Measurements from ENCODE around the gene LMO2. TPM values are rescaled to one million over a fixed set of nuclear protein-coding genes. Genes with fewer than 3 reads are reported as not detected.
A peak's percentile ranks its signal among the peaks of the same experiment; 100 is the strongest.

Gene LMO2
- total RNA-seq, 2 donors from 2014 or later, result not detected

- no peak for ATAC-seq
- H3K9me3 Mint-ChIP-seq, result peaks cover 3% of the 10 kb centered on the region
- peaks cover 46 to 54% of the 10 kb centered on the region in 2 donors for H3K27me3 Mint-ChIP-seq
- peaks cover 10 to 14% of the 10 kb centered on the region in 2 donors for H3K4me1 Mint-ChIP-seq (ENCODE audit: low read depth in 2 of 2)
- no peak overlapping the region for H3K4me3 Mint-ChIP-seq
- H3K27ac Mint-ChIP-seq, result no peak overlapping the region
- no peak for DNase-seq (ENCODE audit: low spot score)
- H3K36me3 Mint-ChIP-seq, result no peaks in the 10 kb centered on the region
Measured at GRCh38 chr11:33909552-33909951, 17.7 kb upstream of the LMO2 start.

DNA sequence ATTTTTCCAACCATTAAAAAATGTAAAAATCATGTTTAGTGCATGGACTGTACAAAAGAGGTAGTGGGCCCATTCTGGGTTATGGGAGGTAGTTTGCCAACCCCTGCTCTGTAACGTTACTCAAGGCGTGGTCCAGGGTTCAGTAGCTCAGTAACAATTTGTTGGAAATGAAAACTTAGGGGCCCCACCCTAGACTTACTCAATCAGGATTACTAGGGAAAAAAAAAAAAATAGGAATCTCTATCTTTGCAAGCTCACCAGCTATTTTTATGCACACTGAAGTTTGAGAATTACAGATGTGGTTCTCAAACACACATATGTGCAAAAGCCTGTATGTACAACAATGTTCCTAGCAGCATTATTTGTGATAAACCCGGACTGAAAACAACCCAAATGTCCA is 17.3 kb upstream of the LMO2 start:
- Mint-ChIP-seq H3K4me3 (no peak overlapping the region), H3K27ac (no peak overlapping the region), H3K4me1 (ENCODE audit: low read depth in 2 of 2) (peaks cover 10 to 14% of the 10 kb centered on the region in 2 donors), H3K36me3 (no peaks in the 10 kb centered on the region), H3K9me3 (peaks cover 3% of the 10 kb centered on the region), H3K27me3 (peaks cover 48 to 58% of the 10 kb centered on the region in 2 donors)
- DNase-seq (ENCODE audit: low spot score), result no peak
- ATAC-seq, result no peak

DNA sequence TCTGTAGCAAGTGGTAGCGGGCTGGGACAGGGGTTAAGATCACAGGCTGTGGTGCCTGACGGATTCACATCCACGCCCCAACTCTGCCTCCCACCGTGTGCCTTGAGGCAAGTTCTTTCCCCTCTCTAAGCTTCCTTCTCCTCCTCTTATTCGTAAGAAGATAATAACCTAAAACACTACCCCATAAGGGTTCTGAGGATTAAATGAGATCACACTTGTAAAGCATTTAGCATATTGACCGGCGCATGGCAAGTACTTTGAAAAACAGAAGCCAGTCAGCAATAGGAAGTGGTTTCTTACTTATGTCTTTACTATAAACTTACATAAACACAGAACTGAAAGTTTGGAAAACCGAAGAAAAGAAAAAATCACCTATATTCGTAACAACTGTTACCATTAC is 15.5 kb upstream of the LMO2 start:
- H3K4me3 Mint-ChIP-seq, result peak overlapping the region; percentile 22
- no peaks in the 10 kb centered on the region for H3K9me3 Mint-ChIP-seq
- peaks cover 5 to 8% of the 10 kb centered on the region in 2 donors for H3K4me1 Mint-ChIP-seq (ENCODE audit: low read depth in 2 of 2)
- DNase-seq (ENCODE audit: low spot score) (no peak), ATAC-seq (no peak)
- no peak overlapping the region for H3K27ac Mint-ChIP-seq
- peaks cover 49 to 68% of the 10 kb centered on the region in 2 donors for H3K27me3 Mint-ChIP-seq
- H3K36me3 Mint-ChIP-seq, result no peaks in the 10 kb centered on the region

- Mint-ChIP-seq H3K27me3 (peaks cover 52 to 69% of the 10 kb centered on the region in 2 donors), H3K27ac (no peak overlapping the region), H3K9me3 (no peaks in the 10 kb centered on the region), H3K36me3 (no peaks in the 10 kb centered on the region), H3K4me1 (ENCODE audit: low read depth in 2 of 2) (peaks cover 4 to 5% of the 10 kb centered on the region in 2 donors), H3K4me3 (no peak overlapping the region)
- DNase-seq (ENCODE audit: low spot score) (no peak), ATAC-seq (no peak)
Measured at GRCh38 chr11:33906484-33907186, 14.8 kb upstream of the LMO2 start.

DNA sequence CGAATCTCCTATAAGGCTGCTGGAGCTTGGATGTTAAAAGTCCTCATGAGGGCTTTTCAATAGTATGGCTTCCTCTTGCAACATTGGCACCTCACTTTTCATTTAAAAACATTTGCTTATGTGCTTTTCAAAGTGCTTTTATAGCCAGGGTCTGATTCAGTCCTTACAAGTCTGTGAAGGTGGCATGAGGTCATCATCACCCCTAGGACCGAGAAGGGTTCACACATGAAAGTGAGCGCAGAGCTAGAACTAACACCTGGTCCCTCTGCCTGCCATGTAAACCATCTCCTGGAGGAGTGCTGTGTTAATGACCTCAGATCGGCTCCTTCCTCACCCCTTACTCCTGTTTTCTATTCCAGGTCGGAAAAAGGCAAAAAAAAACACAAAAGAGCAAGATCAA is 12.2 kb upstream of the LMO2 start:
- peaks cover 55 to 67% of the 10 kb centered on the region in 2 donors for H3K27me3 Mint-ChIP-seq
- no peak for DNase-seq (ENCODE audit: low spot score)
- H3K4me3 Mint-ChIP-seq, result no peak overlapping the region
- ATAC-seq, result no peak
- H3K36me3 Mint-ChIP-seq, result no peaks in the 10 kb centered on the region
- H3K27ac Mint-ChIP-seq, result no peak overlapping the region
- H3K4me1 Mint-ChIP-seq (ENCODE audit: low read depth in 2 of 2), result peaks cover 3 to 5% of the 10 kb centered on the region in 2 donors
- no peaks in the 10 kb centered on the region for H3K9me3 Mint-ChIP-seq

DNA sequence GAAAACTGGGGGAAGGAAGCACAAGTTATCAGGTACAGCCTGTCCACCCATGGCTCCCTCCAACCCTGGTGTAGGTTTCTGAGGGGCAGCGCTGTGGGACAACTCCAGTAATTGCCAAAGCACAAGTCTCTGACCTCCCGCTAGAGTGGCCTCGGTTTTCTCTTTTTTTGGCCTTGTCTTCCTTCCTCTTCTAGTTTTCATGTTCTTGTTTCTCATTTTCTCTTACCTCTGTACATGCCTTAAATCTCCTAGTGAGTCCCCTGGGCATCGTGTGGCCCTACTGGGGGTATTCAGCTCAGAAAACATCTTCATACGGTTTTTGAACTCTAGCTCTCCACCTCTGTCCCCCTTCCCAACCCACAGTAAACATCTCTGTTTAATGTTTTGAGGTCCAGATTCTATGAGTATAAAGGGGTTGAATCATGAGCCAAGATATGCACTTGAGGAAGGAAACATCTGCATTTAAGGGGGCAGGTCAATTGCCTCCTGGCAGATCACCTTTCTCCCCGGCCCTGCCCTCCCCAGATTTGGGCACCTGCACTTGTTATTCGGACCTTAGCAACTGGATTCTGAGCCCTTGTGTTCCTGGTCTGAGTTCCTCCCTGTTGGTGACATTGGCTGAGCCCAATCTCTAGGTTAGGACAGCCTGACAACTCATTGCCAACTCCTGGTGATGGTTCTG is 8.4 kb upstream of the LMO2 start:
- no peaks in the 10 kb centered on the region for H3K9me3 Mint-ChIP-seq
- DNase-seq (ENCODE audit: low spot score), result no peak
- H3K27ac Mint-ChIP-seq, result no peak overlapping the region
- ATAC-seq, result no peak
- peaks cover 0 to 3% of the 10 kb centered on the region in 2 donors for H3K4me1 Mint-ChIP-seq (ENCODE audit: low read depth in 2 of 2)
- H3K36me3 Mint-ChIP-seq, result no peaks in the 10 kb centered on the region
- H3K4me3 Mint-ChIP-seq, result no peak overlapping the region
- peaks cover 62 to 74% of the 10 kb centered on the region in 2 donors for H3K27me3 Mint-ChIP-seq

DNA sequence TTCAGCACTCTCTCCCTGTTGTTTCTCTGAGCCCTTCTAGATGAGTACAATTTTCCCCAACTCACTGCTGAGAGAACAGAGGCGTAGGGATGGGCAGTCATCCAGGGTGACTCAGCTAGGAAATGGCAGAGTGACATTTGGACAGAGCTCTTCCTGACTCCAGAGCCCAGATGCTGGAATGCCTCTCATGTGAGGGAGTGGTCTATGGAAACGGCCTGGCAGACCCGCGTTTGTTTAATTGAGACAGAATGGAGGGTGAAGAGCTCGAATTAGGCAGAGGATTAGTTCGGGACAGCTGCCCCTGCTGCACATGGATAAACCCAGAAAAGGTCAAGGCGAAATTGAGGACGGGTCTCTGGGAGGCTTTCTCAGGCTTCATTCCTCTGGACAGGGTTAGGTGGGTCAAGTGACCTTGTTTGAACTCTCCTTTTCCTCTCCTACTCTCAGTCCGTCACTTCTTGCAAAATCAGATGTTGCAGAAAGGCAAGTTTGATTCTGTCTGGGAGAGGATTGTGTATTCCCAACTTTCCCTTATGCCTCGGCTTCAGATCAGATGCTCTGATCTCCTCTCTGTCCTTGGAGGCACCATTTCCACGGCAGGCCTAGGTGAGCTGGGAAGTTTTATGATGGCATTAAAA is 7.6 kb upstream of the LMO2 start:
- H3K27me3 Mint-ChIP-seq, result peaks cover 61 to 70% of the 10 kb centered on the region in 2 donors
- no peak for ATAC-seq
- H3K4me3 Mint-ChIP-seq, result no peak overlapping the region
- peaks cover 3 to 7% of the 10 kb centered on the region in 2 donors for H3K4me1 Mint-ChIP-seq (ENCODE audit: low read depth in 2 of 2)
- no peak overlapping the region for H3K27ac Mint-ChIP-seq
- no peaks in the 10 kb centered on the region for H3K9me3 Mint-ChIP-seq
- no peaks in the 10 kb centered on the region for H3K36me3 Mint-ChIP-seq
- DNase-seq (ENCODE audit: low spot score), result no peak

DNA sequence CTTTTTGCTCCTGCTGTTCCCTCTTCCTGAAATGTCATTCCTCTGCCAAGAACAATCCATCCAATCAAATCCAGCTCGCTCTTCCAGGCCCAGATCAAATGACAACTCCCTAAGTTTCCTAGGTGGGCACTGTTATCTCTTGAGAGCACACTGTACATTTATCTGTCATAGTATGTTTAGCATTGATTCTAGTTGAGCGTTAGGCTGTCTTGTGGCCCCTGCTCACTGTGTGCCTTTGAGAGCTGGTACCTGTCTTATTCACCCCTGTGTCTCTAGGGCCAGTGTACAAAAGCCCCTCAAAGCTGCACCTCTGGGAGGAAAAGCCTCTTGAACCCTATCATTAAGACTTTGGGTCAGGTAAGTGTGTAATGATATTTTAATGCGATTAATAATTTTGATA is 7.1 kb upstream of the LMO2 start:
- H3K36me3 Mint-ChIP-seq, result no peaks in the 10 kb centered on the region
- no peak overlapping the region for H3K4me3 Mint-ChIP-seq
- H3K27me3 Mint-ChIP-seq, result peaks cover 60 to 69% of the 10 kb centered on the region in 2 donors
- no peak overlapping the region for H3K27ac Mint-ChIP-seq
- ATAC-seq (no peak), DNase-seq (ENCODE audit: low spot score) (no peak)
- H3K9me3 Mint-ChIP-seq, result no peaks in the 10 kb centered on the region
- peaks cover 8 to 13% of the 10 kb centered on the region in 2 donors for H3K4me1 Mint-ChIP-seq (ENCODE audit: low read depth in 2 of 2)

DNA sequence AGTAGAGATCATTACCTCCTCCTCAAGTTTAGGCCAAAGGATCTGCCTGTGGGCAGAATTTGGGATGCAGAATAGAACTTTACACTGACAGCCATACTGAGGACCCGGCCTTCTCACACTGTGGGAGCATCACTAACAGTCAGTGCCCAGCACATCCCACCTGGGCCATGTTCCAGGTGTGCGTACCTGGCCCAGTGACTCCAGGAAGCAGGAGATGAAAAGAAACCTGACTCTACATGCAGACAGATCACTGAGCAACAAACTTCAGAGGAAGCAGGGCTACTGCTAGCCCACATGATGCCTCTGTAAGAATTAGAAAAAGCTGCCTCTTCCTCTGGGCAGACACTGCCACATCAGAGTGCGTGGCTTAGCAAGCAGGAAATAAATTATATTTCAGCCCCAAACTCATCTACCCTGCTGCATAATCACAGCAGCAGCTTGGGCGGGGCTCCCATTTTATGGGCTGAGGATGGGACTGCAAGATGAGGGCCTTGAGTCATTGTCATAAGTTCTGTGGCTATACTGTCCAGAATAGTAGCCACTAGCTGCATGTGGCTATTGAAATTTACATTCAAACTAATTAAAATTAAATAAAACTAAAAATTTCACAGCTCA is 6.0 kb upstream of the LMO2 start:
- H3K4me1 Mint-ChIP-seq (ENCODE audit: low read depth in 2 of 2), result peaks cover 19 to 24% of the 10 kb centered on the region in 2 donors
- no peak overlapping the region for H3K27ac Mint-ChIP-seq
- no peaks in the 10 kb centered on the region for H3K9me3 Mint-ChIP-seq
- H3K27me3 Mint-ChIP-seq, result peaks cover 63 to 70% of the 10 kb centered on the region in 2 donors
- H3K36me3 Mint-ChIP-seq, result no peaks in the 10 kb centered on the region
- DNase-seq (ENCODE audit: low spot score), result no peak
- no peak overlapping the region for H3K4me3 Mint-ChIP-seq
- no peak for ATAC-seq

- no peak for DNase-seq (ENCODE audit: low spot score)
- peaks cover 62 to 71% of the 10 kb centered on the region in 2 donors for H3K27me3 Mint-ChIP-seq
- H3K27ac Mint-ChIP-seq, result no peak overlapping the region
- no peaks in the 10 kb centered on the region for H3K9me3 Mint-ChIP-seq
- H3K4me1 Mint-ChIP-seq (ENCODE audit: low read depth in 2 of 2), result peaks cover 28 to 29% of the 10 kb centered on the region in 2 donors
- ATAC-seq, result no peak
- H3K4me3 Mint-ChIP-seq, result no peak overlapping the region
- H3K36me3 Mint-ChIP-seq, result no peaks in the 10 kb centered on the region
Measured at GRCh38 chr11:33896911-33897310, 5.0 kb upstream of the LMO2 start.

- peaks cover 30 to 32% of the 10 kb centered on the region in 2 donors for H3K4me1 Mint-ChIP-seq (ENCODE audit: low read depth in 2 of 2)
- no peaks in the 10 kb centered on the region for H3K36me3 Mint-ChIP-seq
- H3K27me3 Mint-ChIP-seq, result peaks cover 66 to 73% of the 10 kb centered on the region in 2 donors
- H3K27ac Mint-ChIP-seq, result no peak overlapping the region
- DNase-seq (ENCODE audit: low spot score) (no peak), ATAC-seq (no peak)
- no peak overlapping the region for H3K4me3 Mint-ChIP-seq
- H3K9me3 Mint-ChIP-seq, result no peaks in the 10 kb centered on the region
Measured at GRCh38 chr11:33895752-33896137, 3.9 kb upstream of the LMO2 start.

DNA sequence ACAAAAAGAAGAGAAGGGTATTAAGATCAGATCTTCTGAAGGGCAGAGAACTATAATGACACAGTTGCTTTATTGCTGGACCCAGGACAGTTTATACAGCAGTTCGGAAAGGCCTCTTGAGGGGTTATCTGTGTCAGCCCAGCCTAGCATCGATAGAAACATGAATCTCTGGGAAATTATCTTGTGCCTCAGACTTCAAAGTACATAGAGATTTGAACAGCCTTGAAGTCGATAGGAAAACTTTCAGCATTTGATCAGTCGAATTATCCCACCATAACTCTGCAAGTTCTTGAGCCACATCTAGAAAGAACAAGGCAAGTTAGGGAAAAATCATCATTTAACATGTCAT is 2.5 kb upstream of the LMO2 start:
- DNase-seq (ENCODE audit: low spot score), result no peak
- ATAC-seq, result no peak
- Mint-ChIP-seq H3K9me3 (no peaks in the 10 kb centered on the region), H3K36me3 (peaks cover 5% of the 10 kb centered on the region), H3K4me3 (peak overlapping the region; percentile 85), H3K4me1 (ENCODE audit: low read depth in 2 of 2) (peaks cover 30 to 32% of the 10 kb centered on the region in 2 donors), H3K27me3 (peaks cover 62 to 69% of the 10 kb centered on the region in 2 donors), H3K27ac (peak overlapping the region; percentile 69 to 81)

- H3K36me3 Mint-ChIP-seq, result peaks cover 8% of the 10 kb centered on the region
- H3K27ac Mint-ChIP-seq, result peak overlapping the region; percentile 69 to 81
- H3K4me1 Mint-ChIP-seq (ENCODE audit: low read depth in 2 of 2), result peaks cover 30 to 32% of the 10 kb centered on the region in 2 donors
- no peaks in the 10 kb centered on the region for H3K9me3 Mint-ChIP-seq
- ATAC-seq, result peak; percentile 97 to 98
- peak; percentile 86 for DNase-seq (ENCODE audit: low spot score)
- H3K4me3 Mint-ChIP-seq, result peak overlapping the region; percentile 85
- H3K27me3 Mint-ChIP-seq, result peaks cover 64 to 69% of the 10 kb centered on the region in 2 donors
Measured at GRCh38 chr11:33893711-33894397, 2.0 kb upstream of the LMO2 start.

All from natural killer cell treated with Interleukin-12 subunit alpha and Interleukin-12 subunit beta and Interleukin-15 and Interleukin-18, amount 100 ng/mL, for 72 hours (primary cell).